IPS DF 19.7 (cell line): ENCODE measurements around the gene CDC42EP5.

Source experiments
- DNase-seq: peaks from one replicate; pipeline ENCODE4 v3.0.0-alpha.2; 2013; ENCODE audit warnings: low read depth, low spot score

Gene CDC42EP5

GRCh38 chr19:54462655-54463530, 10.2 kb downstream of the CDC42EP5 start:
- no peak for DNase-seq

- no peak for DNase-seq
These were observed 10.9 kb downstream of the CDC42EP5 start for GRCh38 chr19:54462047-54462654.

- no peak for DNase-seq
These were observed 11.5 kb downstream of the CDC42EP5 start for GRCh38 chr19:54461613-54462012.

GRCh38 chr19:54461210-54461609, 11.9 kb downstream of the CDC42EP5 start:
- no peak for DNase-seq

- no peak for DNase-seq
These were observed 12.7 kb downstream of the CDC42EP5 start for GRCh38 chr19:54460230-54461005.

- no peak for DNase-seq
These were observed 13.5 kb downstream of the CDC42EP5 start for GRCh38 chr19:54459282-54460229.

- DNase-seq: no peak
These were observed 14.3 kb downstream of the CDC42EP5 start for GRCh38 chr19:54458648-54459281.

GRCh38 chr19:54457773-54458647, 15.1 kb downstream of the CDC42EP5 start:
- DNase-seq: no peak

- DNase-seq: no peak
These were observed 16.4 kb downstream of the CDC42EP5 start for GRCh38 chr19:54456423-54457373.

- DNase-seq: no peak
These were observed 17.2 kb downstream of the CDC42EP5 start for GRCh38 chr19:54455786-54456422.

- DNase-seq: no peak
These were observed 18.1 kb downstream of the CDC42EP5 start for GRCh38 chr19:54454781-54455675.

- no peak for DNase-seq
These were observed 18.9 kb downstream of the CDC42EP5 start for GRCh38 chr19:54453921-54454780.

- no peak for DNase-seq
These were observed 20.5 kb downstream of the CDC42EP5 start for GRCh38 chr19:54452626-54453025.

- no peak for DNase-seq
These were observed 21.1 kb downstream of the CDC42EP5 start for GRCh38 chr19:54451997-54452396.

- DNase-seq: no peak
These were observed 21.7 kb downstream of the CDC42EP5 start for GRCh38 chr19:54451331-54451871.

GRCh38 chr19:54449701-54450069, 23.4 kb downstream of the CDC42EP5 start:
- DNase-seq: no peak
